ENCODE measurements around the gene MRPS35.

The MRPS35 gene

DNA sequence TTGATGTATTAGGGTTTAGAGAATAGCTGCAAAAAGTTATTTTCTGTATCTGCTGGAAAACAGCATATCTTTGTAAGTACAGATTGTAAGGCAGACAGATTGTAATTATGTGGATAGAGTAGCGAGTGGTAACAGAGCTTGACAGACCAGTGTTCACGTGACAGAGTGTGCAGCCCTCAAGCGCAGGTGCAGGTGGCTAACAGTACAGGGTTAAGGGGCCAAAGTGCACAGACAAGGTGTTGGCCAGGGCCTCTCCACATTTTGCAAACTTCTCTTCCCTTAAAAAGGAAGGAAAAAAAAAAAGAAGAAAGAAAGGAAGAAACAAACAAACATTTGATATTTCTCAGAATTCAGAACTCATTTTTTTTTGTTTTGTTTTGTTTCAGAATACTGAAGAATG is 44.2 kb downstream of the MRPS35 start:
- no peak for TF ChIP-seq SIN3A (IDR thresholded peaks at IDR 0.05; ENCODE audit: borderline replicate concordance, insufficient read depth, low read length)
- TF ChIP-seq TAF1 (IDR thresholded peaks at IDR 0.05; ENCODE audit: borderline replicate concordance, insufficient read depth, low read length): no peak
- TF ChIP-seq, protein P1, sequence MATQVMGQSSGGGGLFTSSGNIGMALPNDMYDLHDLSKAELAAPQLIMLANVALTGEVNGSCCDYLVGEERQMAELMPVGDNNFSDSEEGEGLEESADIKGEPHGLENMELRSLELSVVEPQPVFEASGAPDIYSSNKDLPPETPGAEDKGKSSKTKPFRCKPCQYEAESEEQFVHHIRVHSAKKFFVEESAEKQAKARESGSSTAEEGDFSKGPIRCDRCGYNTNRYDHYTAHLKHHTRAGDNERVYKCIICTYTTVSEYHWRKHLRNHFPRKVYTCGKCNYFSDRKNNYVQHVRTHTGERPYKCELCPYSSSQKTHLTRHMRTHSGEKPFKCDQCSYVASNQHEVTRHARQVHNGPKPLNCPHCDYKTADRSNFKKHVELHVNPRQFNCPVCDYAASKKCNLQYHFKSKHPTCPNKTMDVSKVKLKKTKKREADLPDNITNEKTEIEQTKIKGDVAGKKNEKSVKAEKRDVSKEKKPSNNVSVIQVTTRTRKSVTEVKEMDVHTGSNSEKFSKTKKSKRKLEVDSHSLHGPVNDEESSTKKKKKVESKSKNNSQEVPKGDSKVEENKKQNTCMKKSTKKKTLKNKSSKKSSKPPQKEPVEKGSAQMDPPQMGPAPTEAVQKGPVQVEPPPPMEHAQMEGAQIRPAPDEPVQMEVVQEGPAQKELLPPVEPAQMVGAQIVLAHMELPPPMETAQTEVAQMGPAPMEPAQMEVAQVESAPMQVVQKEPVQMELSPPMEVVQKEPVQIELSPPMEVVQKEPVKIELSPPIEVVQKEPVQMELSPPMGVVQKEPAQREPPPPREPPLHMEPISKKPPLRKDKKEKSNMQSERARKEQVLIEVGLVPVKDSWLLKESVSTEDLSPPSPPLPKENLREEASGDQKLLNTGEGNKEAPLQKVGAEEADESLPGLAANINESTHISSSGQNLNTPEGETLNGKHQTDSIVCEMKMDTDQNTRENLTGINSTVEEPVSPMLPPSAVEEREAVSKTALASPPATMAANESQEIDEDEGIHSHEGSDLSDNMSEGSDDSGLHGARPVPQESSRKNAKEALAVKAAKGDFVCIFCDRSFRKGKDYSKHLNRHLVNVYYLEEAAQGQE (IDR thresholded peaks at IDR 0.05; ENCODE audit: insufficient read depth in 1 of 2, low read depth in 2 of 2, low read length in 2 of 2): no peak
- TF ChIP-seq FOXP2 (optimal IDR thresholded peaks at IDR 0.05; ENCODE audit: borderline replicate concordance, extremely low read depth, extremely low read length, insufficient read depth): no peak
- no peak for TF ChIP-seq POLR2AphosphoS5 (IDR thresholded peaks at IDR 0.05; ENCODE audit: low read depth, low read length)

DNA sequence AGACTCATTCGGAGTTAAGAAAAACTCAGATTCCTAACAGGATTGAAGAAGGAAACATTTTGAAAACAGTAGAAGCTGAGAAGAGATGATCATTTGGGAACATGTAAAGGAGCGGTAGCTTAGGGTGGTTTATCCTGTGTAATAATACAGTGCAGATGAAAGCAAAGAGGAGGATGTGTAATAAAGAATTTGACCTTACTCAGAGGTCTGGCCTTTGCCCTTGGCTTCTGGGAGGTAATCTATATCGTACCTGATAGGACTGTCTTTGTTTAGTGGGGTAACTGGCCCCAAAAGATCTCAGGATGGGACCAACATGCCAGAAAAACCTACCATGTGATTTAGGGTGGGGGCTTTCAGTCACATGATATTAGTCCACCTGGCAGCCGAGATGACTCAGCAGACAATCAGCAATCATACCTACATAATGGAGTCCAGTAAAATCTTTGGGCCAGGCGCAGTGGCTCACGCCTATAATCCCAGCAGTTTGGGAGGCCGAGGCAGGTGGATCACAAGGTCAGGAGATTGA is 46.1 kb downstream of the MRPS35 start:
- no peak for TF ChIP-seq SIN3A (IDR thresholded peaks at IDR 0.05; ENCODE audit: borderline replicate concordance, insufficient read depth, low read length)
- no peak for TF ChIP-seq FOXP2 (optimal IDR thresholded peaks at IDR 0.05; ENCODE audit: borderline replicate concordance, extremely low read depth, extremely low read length, insufficient read depth)
- no peak for TF ChIP-seq POLR2AphosphoS5 (IDR thresholded peaks at IDR 0.05; ENCODE audit: low read depth, low read length)
- TF ChIP-seq, protein P1 (IDR thresholded peaks at IDR 0.05; ENCODE audit: insufficient read depth in 1 of 2, low read depth in 2 of 2, low read length in 2 of 2): no peak

DNA sequence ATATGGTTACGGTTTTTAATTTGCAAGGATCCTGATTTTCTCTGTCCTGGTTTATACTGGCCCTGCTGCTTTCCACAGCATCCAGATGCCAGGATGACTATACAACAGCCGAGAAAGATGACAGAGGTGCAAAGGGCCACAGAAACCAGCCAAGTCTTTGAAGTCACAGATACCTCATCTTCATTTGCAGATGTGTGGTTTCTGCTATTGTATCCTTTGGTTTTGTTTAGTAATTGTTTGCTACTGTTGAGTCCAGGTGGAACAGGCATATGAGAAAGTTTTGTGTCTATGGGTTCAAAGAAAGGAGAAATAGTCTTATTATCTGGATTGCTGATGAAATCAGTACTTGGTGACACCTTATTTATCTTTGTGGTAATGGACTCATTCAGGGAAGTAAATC is 52.1 kb downstream of the MRPS35 start:
- TF ChIP-seq POLR2AphosphoS5 (IDR thresholded peaks at IDR 0.05; ENCODE audit: low read depth, low read length) (no peak), SIN3A (IDR thresholded peaks at IDR 0.05; ENCODE audit: borderline replicate concordance, insufficient read depth, low read length) (no peak), FOXP2 (optimal IDR thresholded peaks at IDR 0.05; ENCODE audit: borderline replicate concordance, extremely low read depth, extremely low read length, insufficient read depth) (no peak), TAF1 (IDR thresholded peaks at IDR 0.05; ENCODE audit: borderline replicate concordance, insufficient read depth, low read length) (no peak)
- TF ChIP-seq, protein P1 (IDR thresholded peaks at IDR 0.05; ENCODE audit: insufficient read depth in 1 of 2, low read depth in 2 of 2, low read length in 2 of 2): no peak

DNA sequence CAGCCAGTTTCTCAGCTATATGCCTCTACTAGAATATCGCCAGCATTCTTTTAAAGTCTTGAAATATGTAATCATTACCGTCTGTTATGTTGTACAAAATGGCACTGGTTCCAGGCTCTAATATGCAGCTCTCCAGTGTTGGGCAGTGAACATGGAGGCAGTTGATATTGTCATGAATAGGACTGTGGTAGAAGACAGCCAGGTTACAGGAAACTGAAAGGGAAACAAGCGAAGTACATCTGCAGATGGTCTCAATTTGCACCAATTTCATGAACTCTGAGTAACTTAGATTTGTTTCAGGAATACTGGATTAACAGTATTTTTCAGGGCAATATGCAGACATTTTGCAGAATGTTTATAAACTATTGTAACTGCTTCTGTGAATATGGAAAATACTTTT is 56.0 kb downstream of the MRPS35 start:
- TF ChIP-seq, protein P1 (IDR thresholded peaks at IDR 0.05; ENCODE audit: insufficient read depth in 1 of 2, low read depth in 2 of 2, low read length in 2 of 2): no peak
- TF ChIP-seq SIN3A (IDR thresholded peaks at IDR 0.05; ENCODE audit: borderline replicate concordance, insufficient read depth, low read length) (no peak), POLR2AphosphoS5 (IDR thresholded peaks at IDR 0.05; ENCODE audit: low read depth, low read length) (no peak), TAF1 (IDR thresholded peaks at IDR 0.05; ENCODE audit: borderline replicate concordance, insufficient read depth, low read length) (no peak), FOXP2 (optimal IDR thresholded peaks at IDR 0.05; ENCODE audit: borderline replicate concordance, extremely low read depth, extremely low read length, insufficient read depth) (no peak)
